NCI-H1092 treated with DMSO at 0.1 percent for 48 hours (cell line): ENCODE results near the gene MATR3.
"Not testable (repeated sequence)": the region's sequence is repeated elsewhere in the genome, so short reads cannot be mapped to it uniquely, and the experiment has no call there.

Experiments used
- DNase-seq: peaks from one replicate; lab custom pipeline; 2025; lab: John Stamatoyannopoulos, UW

MATR3 gene

GRCh38 chr5:139354186-139354585, 60.6 kb downstream of the MATR3 start:
- no peak for DNase-seq

DNA sequence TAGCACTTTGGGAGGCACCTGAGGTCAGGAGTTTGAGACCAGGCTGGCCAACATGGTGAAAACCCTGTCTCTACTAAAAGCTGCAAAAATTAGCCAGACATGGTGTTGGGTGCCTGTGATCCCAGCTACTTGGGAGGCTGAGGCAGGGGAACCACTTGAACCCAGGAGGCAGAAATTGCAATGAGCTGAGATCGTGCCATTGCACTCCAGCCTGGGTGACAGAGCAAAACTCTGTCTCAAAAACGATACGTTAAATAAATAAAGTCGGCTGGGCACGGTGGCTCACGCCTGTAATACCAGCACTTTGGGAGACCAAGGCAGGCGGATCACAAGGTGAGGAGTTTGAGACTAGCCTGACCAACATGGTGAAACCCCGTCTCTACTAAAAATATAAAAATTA, 62.4 kb downstream of the MATR3 start:
- DNase-seq = not testable (repeated sequence)

DNA sequence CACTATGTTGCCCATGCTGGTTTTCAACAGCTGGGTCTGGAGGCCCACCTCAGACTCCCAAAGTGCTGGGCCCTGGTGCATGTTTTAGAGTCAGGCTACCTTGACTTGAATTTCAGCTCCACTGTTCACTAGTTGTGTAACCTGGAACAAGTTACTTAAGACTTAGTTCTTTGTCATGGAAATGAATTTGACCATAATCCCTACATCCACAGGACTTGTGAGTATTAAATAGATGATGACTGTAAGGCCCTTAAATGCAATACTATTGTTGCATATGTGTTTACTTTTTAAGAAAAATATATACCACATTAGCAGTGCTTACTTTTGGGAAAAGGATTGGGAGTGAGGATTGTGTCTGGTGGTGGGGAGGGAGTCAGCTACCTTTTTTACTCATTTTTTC, 64.5 kb downstream of the MATR3 start:
- DNase-seq = no peak

GRCh38 chr5:139360384-139360783, 66.8 kb downstream of the MATR3 start:
- no peak for DNase-seq

DNA sequence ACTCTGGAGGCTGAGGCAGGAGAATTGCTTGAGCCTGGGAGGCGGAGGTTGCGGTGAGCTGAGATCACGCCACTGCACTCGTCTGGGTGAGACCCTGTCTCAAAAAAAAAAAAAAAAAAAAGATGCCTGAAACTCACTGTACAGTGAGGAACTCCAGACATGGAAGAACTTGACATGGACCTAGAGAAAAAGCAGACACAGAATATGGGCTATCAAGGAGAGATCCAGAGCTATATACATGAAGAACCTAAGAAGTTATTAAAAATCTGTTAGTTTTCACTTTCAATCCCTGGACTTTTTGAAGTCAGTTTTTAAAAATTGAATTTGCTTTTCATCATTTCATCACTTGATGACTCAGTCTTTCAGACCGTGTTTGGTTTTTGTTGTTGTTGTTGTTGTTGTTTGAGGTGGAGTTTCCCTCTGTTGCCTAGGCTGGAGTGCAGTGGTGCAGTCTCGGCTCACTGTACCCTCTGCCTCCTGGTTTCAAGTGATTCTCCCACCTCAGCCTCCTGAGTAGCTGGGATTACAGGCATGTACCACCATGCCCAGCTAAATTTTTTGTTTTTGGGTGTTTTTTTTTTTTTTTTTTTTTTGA, 68.4 kb downstream of the MATR3 start:
- DNase-seq = no peak

GRCh38 chr5:139363937-139364336, 70.4 kb downstream of the MATR3 start:
- DNase-seq = no peak

DNA sequence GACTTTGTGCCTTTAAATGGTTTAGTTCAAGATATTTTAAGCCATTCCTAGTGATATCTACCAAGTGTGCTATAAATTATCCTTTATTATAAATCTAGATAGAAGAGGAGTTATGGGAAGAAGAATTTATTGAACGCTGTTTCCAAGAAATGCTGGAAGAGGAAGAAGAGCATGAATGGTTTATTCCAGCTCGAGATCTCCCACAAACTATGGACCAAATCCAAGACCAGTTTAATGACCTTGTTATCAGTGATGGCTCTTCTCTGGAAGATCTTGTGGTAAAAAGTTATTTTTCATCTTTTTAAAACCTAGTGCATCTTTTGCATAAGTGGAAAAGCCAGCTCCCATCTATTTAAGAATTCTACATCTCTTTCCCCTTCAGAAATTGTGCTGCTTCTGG, 70.9 kb downstream of the MATR3 start:
- DNase-seq = no peak

DNA sequence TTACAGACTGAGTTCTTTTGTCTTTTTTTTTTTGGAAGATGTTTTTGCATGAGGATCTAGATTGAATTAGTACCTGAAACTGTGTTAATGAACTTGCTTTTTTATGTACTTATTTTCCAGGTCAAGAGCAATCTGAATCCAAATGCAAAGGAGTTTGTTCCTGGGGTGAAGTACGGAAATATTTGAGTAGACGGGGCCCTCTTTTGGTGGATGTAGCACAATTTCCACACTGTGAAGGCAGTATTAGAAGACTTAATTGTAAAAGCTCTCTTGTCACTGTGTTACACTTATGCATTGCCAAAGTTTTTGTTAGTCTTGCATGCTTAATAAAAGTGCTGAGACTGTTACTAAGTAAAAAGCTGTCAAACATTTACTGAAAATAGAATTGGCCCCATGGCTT, 75.1 kb downstream of the MATR3 start:
- no peak for DNase-seq

GRCh38 chr5:139369181-139369580, 75.6 kb downstream of the MATR3 start:
- DNase-seq = no peak

DNA sequence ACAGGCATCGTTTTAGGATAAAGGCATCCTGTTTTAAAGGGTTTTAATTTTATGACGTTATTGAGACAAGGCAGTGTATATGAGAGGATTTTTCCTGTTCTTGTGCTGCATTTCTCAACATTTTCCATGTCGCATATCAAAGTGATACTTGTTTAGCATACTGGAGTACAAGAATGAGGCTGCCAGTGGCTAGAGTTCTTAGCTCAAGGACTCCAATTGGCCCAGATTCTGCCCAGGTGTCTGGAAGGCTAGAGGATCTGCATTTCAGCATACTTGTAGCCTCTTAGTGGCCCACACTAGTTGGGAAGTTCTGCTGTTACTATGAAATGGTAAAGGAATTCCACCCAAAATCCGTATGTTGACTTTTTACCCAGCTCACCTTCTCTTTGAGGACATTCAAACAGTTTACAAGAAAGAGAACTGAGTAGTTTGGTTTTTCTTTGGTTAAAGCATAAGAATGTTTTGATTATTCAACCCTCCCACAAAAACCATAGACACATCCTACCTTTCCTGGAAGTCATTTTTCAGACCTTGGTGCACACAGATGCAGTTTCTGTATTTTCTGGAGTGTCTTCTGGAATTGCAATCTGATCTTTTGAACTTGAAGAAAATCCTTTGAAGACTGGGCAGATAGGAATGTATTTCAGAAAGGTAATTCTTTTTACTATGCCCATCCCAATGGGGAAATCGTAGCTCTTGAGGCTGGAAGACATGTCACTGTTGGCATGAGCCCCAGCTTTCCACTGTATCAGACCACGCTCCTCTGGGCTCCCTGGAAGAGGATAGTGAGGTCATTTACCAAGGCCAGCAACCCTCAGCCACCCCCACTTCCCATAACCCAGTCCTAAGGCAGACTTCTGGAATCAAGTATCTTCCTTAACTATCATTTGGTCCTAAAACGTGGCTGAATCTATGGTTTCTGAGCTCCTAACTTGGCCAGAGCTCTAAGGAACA, 78.2 kb downstream of the MATR3 start:
- DNase-seq = no peak

- DNase-seq = no peak
Measured at GRCh38 chr5:139374909-139375308, 81.4 kb downstream of the MATR3 start.

- no peak for DNase-seq
Measured at GRCh38 chr5:139376364-139376763, 82.8 kb downstream of the MATR3 start.

DNA sequence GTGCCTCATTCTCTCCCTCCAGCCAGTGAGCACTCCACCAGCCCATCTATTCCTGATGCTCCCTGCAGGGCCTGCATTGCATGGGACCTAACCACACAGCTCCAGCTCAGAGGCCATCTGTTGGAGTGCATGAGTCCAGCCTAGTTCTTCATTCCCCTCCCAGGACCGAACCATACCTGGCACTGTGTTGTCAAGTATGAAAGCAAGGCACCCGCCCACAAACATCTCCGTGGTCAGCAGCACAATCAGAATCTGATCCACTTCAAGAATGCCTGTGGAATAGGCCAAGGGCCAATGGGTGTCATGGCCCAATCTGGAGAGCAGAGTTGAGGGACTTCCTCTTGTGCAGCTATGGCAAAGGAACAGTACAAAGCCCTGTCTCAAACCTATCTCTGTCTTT, 83.7 kb downstream of the MATR3 start:
- no peak for DNase-seq

GRCh38 chr5:139378101-139378825, 84.7 kb downstream of the MATR3 start:
- DNase-seq = no peak

DNA sequence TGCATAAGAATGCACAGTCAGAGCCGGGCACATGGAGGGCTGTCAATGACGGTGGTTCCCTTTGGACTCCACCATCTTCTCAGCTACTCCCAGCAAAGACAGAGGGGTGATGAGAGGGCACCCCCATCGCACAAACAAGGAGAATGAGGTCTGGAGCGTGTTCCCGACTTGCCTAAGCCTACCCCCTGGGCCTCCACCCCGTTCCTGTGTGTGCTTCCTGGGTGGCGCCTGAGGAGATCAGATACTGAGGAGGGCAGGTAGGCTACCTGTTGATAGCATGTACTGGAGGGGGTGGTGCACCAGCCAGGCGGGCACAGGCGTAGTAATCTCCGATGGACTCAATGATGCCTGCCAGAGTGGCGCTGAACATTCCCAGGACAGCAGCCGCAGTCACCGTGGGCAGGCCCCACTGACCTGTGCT, 85.4 kb downstream of the MATR3 start:
- DNase-seq = no peak

- DNase-seq = no peak
Measured at GRCh38 chr5:139379626-139380449, 86.3 kb downstream of the MATR3 start.
